C4-2B (cell line): ENCODE results near the gene SLFN5.

Experiments
- H3K27ac ChIP-seq: fragments of 450-650 bp; 2 replicates; pipeline ENCODE4 v1.5.1; 2017
- CTCF ChIP-seq: fragments of 450-650 bp; conservative IDR thresholded peaks from 2 replicates; pipeline ENCODE4 v1.5.1; 2017; ENCODE audit warnings: mild to moderate bottlenecking
- ZFX ChIP-seq: fragments of 450-650 bp; IDR thresholded peaks from 2 replicates; pipeline ENCODE4 v1.6.1; 2017

The SLFN5 gene

GRCh38 chr17:35236821-35237220 is 6.1 kb upstream of the SLFN5 start:
- TF ChIP-seq ZFX = no peak
- no peak for TF ChIP-seq CTCF
- no peak overlapping the region for H3K27ac ChIP-seq

GRCh38 chr17:35238821-35239220 is 4.1 kb upstream of the SLFN5 start:
- H3K27ac ChIP-seq = no peak overlapping the region
- TF ChIP-seq ZFX (no peak), CTCF (no peak)

GRCh38 chr17:35239823-35240222 is 3.0 kb upstream of the SLFN5 start:
- no peak overlapping the region for H3K27ac ChIP-seq
- no peak for TF ChIP-seq ZFX
- TF ChIP-seq CTCF = no peak

- TF ChIP-seq CTCF (no peak), ZFX (no peak)
- no peak overlapping the region for H3K27ac ChIP-seq
These were observed 2.0 kb upstream of the SLFN5 start for GRCh38 chr17:35240861-35241260.

- TF ChIP-seq ZFX (no peak), CTCF (no peak)
These were observed 1.4 kb upstream of the SLFN5 start for GRCh38 chr17:35241520-35241919.

GRCh38 chr17:35242158-35242804 is 591 bp upstream of the SLFN5 start:
- TF ChIP-seq ZFX (peak; percentile 23; the same call in 1 of the 2 replicates), CTCF (peak; percentile 65)
- peak overlapping the region; percentile 76 for H3K27ac ChIP-seq

More at GRCh38 chr17:35241520-35241919, 1.4 kb upstream of the SLFN5 start:
- H3K27ac ChIP-seq = peak overlapping the region; percentile 76

- TF ChIP-seq CTCF (no peak), ZFX (no peak)
- peak overlapping the region; percentile 76 for H3K27ac ChIP-seq
These were observed 879 bp downstream of the SLFN5 start for GRCh38 chr17:35243561-35244340.
